Breast epithelium (tissue), 3 donors: ENCODE measurements around the gene COL4A2.

ENCODE experiments used
- POLR2A ChIP-seq: fragments of 450-650 bp; IDR thresholded peaks from one replicate; pipeline ENCODE4 v1.6.1; 2016; ENCODE audit warnings: antibody characterized with exemption, mild to moderate bottlenecking, moderate library complexity
- TF ChIP-seq, protein P1 (sequence below), 3 donors: fragments of 450-650 bp; IDR thresholded peaks; one replicate each; pipeline ENCODE4 v1.5.1; 2016 to 2017; ENCODE audit warnings: antibody characterized with exemption in 3 of 3, mild to moderate bottlenecking in 3 of 3, moderate library complexity in 3 of 3

DNA sequence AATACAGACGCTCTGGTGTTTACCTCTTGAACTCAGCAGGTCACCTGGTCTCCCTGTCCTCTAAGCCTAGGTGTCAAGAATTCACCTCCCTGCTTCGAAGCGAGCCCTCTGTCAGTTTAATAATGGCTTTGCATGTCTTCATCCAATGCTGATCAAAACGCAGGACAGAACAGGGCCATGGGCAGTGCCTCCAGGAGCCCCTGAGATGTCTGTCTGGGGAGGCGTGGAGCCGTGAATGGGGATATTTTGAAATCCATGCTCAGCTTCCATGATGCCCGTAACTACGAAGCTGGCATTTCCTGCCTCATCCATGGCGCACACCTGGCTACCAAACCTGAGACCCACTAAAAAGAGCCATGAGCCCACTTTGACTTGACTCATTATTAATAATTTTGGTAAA, 140.7 kb downstream of the COL4A2 start:
- TF ChIP-seq POLR2A, result no peak
- TF ChIP-seq, protein P1, sequence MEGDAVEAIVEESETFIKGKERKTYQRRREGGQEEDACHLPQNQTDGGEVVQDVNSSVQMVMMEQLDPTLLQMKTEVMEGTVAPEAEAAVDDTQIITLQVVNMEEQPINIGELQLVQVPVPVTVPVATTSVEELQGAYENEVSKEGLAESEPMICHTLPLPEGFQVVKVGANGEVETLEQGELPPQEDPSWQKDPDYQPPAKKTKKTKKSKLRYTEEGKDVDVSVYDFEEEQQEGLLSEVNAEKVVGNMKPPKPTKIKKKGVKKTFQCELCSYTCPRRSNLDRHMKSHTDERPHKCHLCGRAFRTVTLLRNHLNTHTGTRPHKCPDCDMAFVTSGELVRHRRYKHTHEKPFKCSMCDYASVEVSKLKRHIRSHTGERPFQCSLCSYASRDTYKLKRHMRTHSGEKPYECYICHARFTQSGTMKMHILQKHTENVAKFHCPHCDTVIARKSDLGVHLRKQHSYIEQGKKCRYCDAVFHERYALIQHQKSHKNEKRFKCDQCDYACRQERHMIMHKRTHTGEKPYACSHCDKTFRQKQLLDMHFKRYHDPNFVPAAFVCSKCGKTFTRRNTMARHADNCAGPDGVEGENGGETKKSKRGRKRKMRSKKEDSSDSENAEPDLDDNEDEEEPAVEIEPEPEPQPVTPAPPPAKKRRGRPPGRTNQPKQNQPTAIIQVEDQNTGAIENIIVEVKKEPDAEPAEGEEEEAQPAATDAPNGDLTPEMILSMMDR (IDR thresholded peaks at IDR 0.05), result no peak
